ENCODE data around the gene RAD50.

GRCh38 chr5:132543472-132544201 is 13.1 kb upstream of the RAD50 start, which contains the start of gene IL5:
- TF ChIP-seq CTCF (conservative IDR thresholded peaks at IDR 0.05 in 1 of 2, IDR thresholded peaks at IDR 0.05 in 1 of 2; ENCODE audit: extremely low read depth in 1 of 2, insufficient read depth in 1 of 2, low read depth in 1 of 2, low read length in 2 of 2) (no peak), EZH2 (IDR thresholded peaks at IDR 0.05; ENCODE audit: borderline replicate concordance, low read length) (no peak)

Data from mammary epithelial cell (primary cell).